ENCODE measurements around the gene EHD2.

Gene EHD2

DNA sequence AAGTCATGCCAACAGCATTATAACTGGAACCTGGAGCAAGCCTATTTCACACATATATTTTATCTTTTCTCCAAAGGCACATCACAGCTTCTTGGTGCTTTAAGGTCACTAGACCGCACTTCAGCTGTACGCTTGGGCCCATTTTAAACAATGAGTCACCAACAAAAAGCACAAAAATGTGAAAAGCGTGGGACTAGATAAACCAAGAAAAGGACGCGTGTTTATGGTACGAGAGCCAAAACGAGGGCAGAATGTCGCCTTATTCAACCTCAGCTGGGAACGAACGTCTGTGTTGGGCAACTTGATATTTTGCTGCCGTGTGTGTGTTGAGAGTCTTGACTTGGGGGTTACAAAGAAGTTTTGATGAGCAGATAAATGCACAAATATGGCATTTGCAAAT lies 9.2 kb upstream of the EHD2 start:
- no peak for DNase-seq
- no peaks in the 10 kb centered on the region for H3K27me3 ChIP-seq (ENCODE audit: insufficient read depth, low read length, poor library complexity)
- peaks cover 20% of the 10 kb centered on the region for H3K36me3 ChIP-seq (ENCODE audit: insufficient read depth, low read length)
- H3K79me2 ChIP-seq (ENCODE audit: insufficient read depth, low read length) = no peaks in the 10 kb centered on the region
- no peak for TF ChIP-seq EZH2 (IDR thresholded peaks at IDR 0.05; ENCODE audit: borderline replicate concordance, low read depth, low read length, severe bottlenecking)
- TF ChIP-seq, protein P1, sequence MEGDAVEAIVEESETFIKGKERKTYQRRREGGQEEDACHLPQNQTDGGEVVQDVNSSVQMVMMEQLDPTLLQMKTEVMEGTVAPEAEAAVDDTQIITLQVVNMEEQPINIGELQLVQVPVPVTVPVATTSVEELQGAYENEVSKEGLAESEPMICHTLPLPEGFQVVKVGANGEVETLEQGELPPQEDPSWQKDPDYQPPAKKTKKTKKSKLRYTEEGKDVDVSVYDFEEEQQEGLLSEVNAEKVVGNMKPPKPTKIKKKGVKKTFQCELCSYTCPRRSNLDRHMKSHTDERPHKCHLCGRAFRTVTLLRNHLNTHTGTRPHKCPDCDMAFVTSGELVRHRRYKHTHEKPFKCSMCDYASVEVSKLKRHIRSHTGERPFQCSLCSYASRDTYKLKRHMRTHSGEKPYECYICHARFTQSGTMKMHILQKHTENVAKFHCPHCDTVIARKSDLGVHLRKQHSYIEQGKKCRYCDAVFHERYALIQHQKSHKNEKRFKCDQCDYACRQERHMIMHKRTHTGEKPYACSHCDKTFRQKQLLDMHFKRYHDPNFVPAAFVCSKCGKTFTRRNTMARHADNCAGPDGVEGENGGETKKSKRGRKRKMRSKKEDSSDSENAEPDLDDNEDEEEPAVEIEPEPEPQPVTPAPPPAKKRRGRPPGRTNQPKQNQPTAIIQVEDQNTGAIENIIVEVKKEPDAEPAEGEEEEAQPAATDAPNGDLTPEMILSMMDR (IDR thresholded peaks at IDR 0.05; ENCODE audit: borderline replicate concordance, extremely low read depth, low read length, poor library complexity, severe bottlenecking) = no peak
- H3K9ac ChIP-seq (ENCODE audit: low read depth, low read length) = no peak overlapping the region
- no peaks in the 10 kb centered on the region for H3K4me1 ChIP-seq (ENCODE audit: insufficient read depth, low read length)
- no peak overlapping the region for H3K4me2 ChIP-seq (ENCODE audit: insufficient read depth, low read length)
- no peak overlapping the region for H3K27ac ChIP-seq (ENCODE audit: low read length)
- H3K9me3 ChIP-seq (ENCODE audit: insufficient read depth, low read length, severe bottlenecking) = no peaks in the 10 kb centered on the region
- no peak for ATAC-seq (ENCODE audit: insufficient read depth, low read depth)
- H2AFZ ChIP-seq (ENCODE audit: low read depth, low read length) = no peak overlapping the region
- no peak overlapping the region for H3K4me3 ChIP-seq (ENCODE audit: low read depth in 1 of 2, low read length in 2 of 2)
- H4K20me1 ChIP-seq (ENCODE audit: insufficient read depth, low read length) = peaks cover 9% of the 10 kb centered on the region

- H3K9me3 ChIP-seq (ENCODE audit: insufficient read depth, low read length, severe bottlenecking) = no peaks in the 10 kb centered on the region
- peaks cover 13% of the 10 kb centered on the region for H3K36me3 ChIP-seq (ENCODE audit: insufficient read depth, low read length)
- H3K9ac ChIP-seq (ENCODE audit: low read depth, low read length) = no peak overlapping the region
- no peak overlapping the region for H3K27ac ChIP-seq (ENCODE audit: low read length)
- H4K20me1 ChIP-seq (ENCODE audit: insufficient read depth, low read length) = peaks cover 2% of the 10 kb centered on the region; the same call in 1 of the 2 replicates
- DNase-seq (no peak), ATAC-seq (ENCODE audit: insufficient read depth, low read depth) (no peak)
- H3K4me2 ChIP-seq (ENCODE audit: insufficient read depth, low read length) = no peak overlapping the region
- H2AFZ ChIP-seq (ENCODE audit: low read depth, low read length) = no peak overlapping the region
- H3K79me2 ChIP-seq (ENCODE audit: insufficient read depth, low read length) = no peaks in the 10 kb centered on the region
- H3K4me3 ChIP-seq (ENCODE audit: low read depth in 1 of 2, low read length in 2 of 2) = no peak overlapping the region
- no peaks in the 10 kb centered on the region for H3K4me1 ChIP-seq (ENCODE audit: insufficient read depth, low read length)
- no peaks in the 10 kb centered on the region for H3K27me3 ChIP-seq (ENCODE audit: insufficient read depth, low read length, poor library complexity)
- TF ChIP-seq EZH2 (IDR thresholded peaks at IDR 0.05; ENCODE audit: borderline replicate concordance, low read depth, low read length, severe bottlenecking) = no peak
- TF ChIP-seq, protein P1 (IDR thresholded peaks at IDR 0.05; ENCODE audit: borderline replicate concordance, extremely low read depth, low read length, poor library complexity, severe bottlenecking) = no peak
These were observed 8.6 kb upstream of the EHD2 start for GRCh38 chr19:47704656-47705055.

- no peak for TF ChIP-seq EZH2 (IDR thresholded peaks at IDR 0.05; ENCODE audit: borderline replicate concordance, low read depth, low read length, severe bottlenecking)
- TF ChIP-seq, protein P1 (IDR thresholded peaks at IDR 0.05; ENCODE audit: borderline replicate concordance, extremely low read depth, low read length, poor library complexity, severe bottlenecking) = peak; percentile 94
- DNase-seq (peak; percentile 78), ATAC-seq (ENCODE audit: insufficient read depth, low read depth) (peak; percentile 96)
- no peaks in the 10 kb centered on the region; the same call in 1 of the 2 replicates for H3K36me3 ChIP-seq (ENCODE audit: insufficient read depth, low read length)
- no peak overlapping the region for H3K9ac ChIP-seq (ENCODE audit: low read depth, low read length)
- H3K9me3 ChIP-seq (ENCODE audit: insufficient read depth, low read length, severe bottlenecking) = no peaks in the 10 kb centered on the region
- no peaks in the 10 kb centered on the region for H3K79me2 ChIP-seq (ENCODE audit: insufficient read depth, low read length)
- no peak overlapping the region for H3K4me3 ChIP-seq (ENCODE audit: low read depth in 1 of 2, low read length in 2 of 2)
- H3K27me3 ChIP-seq (ENCODE audit: insufficient read depth, low read length, poor library complexity) = no peaks in the 10 kb centered on the region
- H3K27ac ChIP-seq (ENCODE audit: low read length) = no peak overlapping the region
- H4K20me1 ChIP-seq (ENCODE audit: insufficient read depth, low read length) = no peaks in the 10 kb centered on the region
- no peaks in the 10 kb centered on the region for H3K4me1 ChIP-seq (ENCODE audit: insufficient read depth, low read length)
- H3K4me2 ChIP-seq (ENCODE audit: insufficient read depth, low read length) = no peak overlapping the region
- H2AFZ ChIP-seq (ENCODE audit: low read depth, low read length) = no peak overlapping the region
These were observed 5.9 kb upstream of the EHD2 start for GRCh38 chr19:47707135-47707925.

Data from DND-41 (cell line).